A375 (cell line): ENCODE measurements around the gene GMFB. TPM values are rescaled to one million over a fixed set of nuclear protein-coding genes. Genes with fewer than 3 reads are reported as not detected.

ENCODE experiments used
- total RNA-seq: library from RNA; depleted of rRNA; stranded (reverse); fragments of >200 nt; shearing (Covaris generic); gene quantifications from 2 replicates; pipeline ENCODE4 v1.2.3, GENCODE V29; 2014; rRNA removed

GMFB gene
- total RNA-seq: 26.9 and 28.3 TPM in 2 replicates

DNA sequence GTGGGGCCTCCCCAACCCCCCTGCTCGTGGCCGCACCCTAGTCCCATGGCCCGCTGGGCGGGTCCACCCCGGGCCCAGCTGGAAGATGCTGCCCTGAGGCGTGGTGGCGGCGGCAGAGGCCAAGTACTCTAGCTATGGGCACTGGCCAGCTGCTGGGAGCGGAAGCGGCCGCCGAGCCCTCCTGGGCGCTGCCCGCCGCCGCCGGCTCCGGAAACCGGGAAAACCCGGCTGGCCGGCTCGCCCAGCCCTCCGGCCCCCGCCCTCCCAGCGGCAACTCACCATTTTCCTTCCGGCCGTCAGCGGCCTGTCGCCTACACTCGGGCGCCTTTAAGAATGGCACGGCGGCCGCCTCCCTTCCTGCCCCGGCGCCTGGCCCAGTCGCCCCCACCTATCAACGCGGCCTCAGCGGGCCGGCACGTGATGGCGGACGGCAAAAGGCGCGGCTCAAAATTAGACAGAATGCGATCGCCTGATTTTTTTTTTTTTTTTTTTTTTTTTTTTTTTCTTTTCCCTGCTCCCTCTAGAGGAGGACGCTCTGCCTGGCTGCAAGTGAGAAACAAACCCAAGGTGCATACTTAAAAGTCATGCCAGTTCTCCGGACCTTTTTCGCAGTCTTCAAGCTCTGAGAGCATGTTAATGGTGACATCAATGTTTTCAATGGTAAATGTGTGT, at the start of gene GMFB:
Gene GMFB, minus strand, starts transcription at position 335 of the 672 bp plus-strand sequence. Its CDS starts 53 bp downstream, at position 282.

DNA sequence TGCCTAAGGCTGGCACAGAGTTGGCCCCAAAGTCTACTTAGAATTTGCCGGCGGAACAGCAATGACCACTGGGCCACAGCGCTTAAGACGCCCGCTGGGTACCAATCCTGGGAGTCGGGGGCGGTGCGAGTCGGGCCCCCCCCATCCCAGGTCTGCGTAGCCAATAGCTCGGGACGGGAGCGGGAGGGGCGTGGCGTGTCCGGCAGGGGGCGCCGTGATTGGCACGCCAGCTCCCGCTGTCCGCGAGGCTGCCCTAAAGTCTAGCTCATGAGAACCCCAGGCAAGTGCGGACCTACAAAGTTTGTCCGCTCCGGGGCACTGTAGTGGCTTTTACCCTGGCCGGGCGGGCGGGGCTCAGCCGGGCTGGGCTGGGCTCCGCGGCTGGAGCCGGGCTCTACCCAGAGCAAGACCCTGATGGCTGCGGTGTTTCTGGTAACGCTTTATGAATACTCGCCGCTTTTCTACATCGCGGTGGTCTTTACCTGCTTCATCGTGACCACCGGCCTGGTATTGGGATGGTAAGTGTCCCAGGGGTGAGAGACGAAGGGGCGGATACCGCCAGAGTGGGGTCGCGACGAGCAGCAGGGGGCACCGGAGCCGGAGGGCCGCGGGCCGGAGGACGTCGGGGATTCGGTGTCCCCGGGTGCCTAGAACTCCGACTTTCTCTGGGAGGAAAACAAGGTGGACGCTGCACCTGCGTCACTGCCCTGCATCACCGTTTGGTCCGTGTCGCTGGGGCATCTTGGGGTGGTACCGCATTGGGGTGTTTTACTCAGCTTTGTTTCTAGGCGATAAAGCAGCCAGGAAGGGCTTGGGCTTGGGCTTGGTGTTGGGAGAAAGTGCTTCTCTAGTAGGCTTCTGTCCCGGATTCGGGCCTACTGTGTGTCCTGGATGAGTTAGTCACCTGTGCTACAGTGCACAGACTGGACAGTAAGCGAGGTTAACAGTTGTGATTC, 21.0 kb upstream of the GMFB start, which contains the start of gene CGRRF1:
Gene CGRRF1, plus strand, starts transcription at position 361 of the 956 bp plus-strand sequence. Its CDS starts 54 bp downstream, at position 415.

DNA sequence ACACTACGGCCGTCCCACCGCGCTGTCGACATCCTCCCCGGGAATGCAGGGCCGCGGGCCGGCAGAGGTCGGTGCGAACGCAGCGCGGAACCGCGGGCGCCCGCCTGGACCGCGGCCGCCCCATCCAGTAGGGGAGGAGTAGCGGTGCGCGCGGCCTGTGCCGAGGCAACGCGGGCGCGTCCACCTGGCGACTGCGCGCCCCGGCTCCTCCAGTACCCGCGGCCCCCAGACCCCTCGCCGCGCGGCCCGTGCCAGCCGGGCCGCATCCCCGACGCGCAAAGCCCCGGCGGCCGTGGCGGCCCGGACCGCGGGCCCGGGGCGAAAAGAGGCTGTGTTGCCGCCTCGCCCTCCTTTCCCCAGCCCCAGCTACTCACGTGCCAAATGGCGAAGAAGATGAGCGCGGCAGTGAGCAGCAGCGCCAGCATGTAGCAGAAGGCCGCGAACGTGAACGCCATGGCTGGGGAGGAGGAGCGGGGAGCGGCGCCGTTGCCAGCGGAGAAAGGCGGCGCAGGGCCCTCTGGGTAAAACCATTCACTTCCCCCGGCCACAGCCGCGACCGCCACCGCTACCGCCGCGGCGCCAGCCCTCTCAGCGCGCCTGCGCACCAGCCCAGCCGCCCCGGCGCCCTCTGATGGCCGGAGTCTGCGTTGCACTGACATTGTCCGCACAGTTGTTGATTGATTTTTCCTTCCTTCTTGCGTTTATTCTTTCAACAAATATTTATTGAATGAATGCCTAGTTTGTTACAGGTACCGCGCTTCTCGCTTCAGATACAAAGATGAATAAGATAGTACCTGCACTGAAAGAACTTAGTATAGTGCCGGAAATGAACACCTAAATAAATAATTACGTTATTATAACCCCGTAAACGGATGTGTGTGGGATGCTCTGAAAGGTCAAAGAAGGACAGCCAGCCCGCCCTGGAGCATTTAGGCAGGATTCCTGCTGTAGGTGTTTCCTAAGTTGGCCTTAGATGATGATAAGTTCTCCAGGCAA, 47.6 kb downstream of the GMFB start, which contains the start of gene CNIH1:
Gene CNIH1, minus strand, starts transcription at position 502 of the 996 bp plus-strand sequence. Its CDS starts 47 bp downstream, at position 455.

Other genes starting within 250 kb of the GMFB start
- gene CDKN3, start 92.0 kb downstream of the GMFB start, total RNA-seq: 32.3 and 36.2 TPM in 2 replicates
- 22.2 and 46.6 TPM in 2 replicates for gene CNIH1, start 47.6 kb downstream of the GMFB start, total RNA-seq
- 5.3 and 6.7 TPM in 2 replicates for gene CGRRF1, start 20.9 kb upstream of the GMFB start, total RNA-seq
- gene SAMD4A, start 78.1 kb upstream of the GMFB start, total RNA-seq: 4.9 TPM in 2 replicates